ENCODE data around the gene SLC31A2. TPM values are rescaled to one million over a fixed set of nuclear protein-coding genes. Genes with fewer than 3 reads are reported as not detected.

Gene SLC31A2
- total RNA-seq, 2 donors from 2014 or later, result 1.8 to 3.1 TPM

DNA sequence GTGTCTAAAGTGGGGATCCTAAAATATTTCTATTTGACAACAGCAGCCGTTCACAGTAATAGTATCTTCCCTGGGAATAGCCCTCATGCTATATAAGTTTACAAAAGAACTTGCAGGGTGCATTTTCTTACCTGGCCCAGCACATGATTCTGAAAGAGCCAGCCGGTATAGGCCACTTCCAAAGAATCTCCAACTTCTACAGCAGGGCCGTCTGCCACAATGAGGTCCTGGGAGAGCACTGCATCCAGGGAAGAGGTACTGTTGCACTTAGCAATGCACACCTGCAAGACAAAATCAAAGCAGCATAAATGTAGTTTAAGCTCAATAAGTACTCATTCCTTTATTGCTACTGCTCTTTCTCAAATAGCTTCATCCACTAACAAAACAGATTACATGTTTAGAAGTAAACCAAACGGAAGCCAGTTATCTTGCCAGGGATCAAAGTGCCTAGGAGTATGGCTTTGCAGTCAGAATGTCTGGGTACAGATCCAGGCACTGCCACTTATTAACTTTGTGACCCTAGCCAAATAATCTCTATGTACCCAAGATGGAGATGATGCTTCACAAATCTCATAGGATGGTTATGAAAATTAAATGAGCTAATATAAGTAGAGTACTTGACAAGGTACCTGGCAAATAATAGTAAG is 49.0 kb downstream of the SLC31A2 start:
- no peak for DNase-seq
- no peaks in the 10 kb centered on the region for H3K4me1 ChIP-seq (ENCODE audit: control insufficient read depth, insufficient read depth, low read length)
- Mint-ChIP-seq H3K4me3 (no peak overlapping the region), H3K36me3 (ENCODE audit: low read depth) (peaks cover 69% of the 10 kb centered on the region), H3K4me1 (no peaks in the 10 kb centered on the region), H3K27ac (no peak overlapping the region), H3K27me3 (ENCODE audit: insufficient read depth) (no peaks in the 10 kb centered on the region), H3K9me3 (no peaks in the 10 kb centered on the region)
- no peak overlapping the region for H3K4me3 ChIP-seq (ENCODE audit: low read length)
- peaks cover 65% of the 10 kb centered on the region for H3K36me3 ChIP-seq (ENCODE audit: control insufficient read depth, insufficient read depth, low read length)
- no peaks in the 10 kb centered on the region for H3K27me3 ChIP-seq (ENCODE audit: control insufficient read depth, insufficient read depth, low read length, poor library complexity, severe bottlenecking)
- no peak for TF ChIP-seq CTCF (conservative IDR thresholded peaks at IDR 0.05)
- H3K9ac ChIP-seq (ENCODE audit: extremely low read depth, low read length, poor library complexity, severe bottlenecking), result no peak overlapping the region
- 95 to 100% methylated on average over 2 to 4 of the region's 4 CpGs for WGBS, 2 experiments (ENCODE audit: insufficient coverage in 1 of 2, insufficient read length in 1 of 2)
- H3K27ac ChIP-seq (ENCODE audit: low read depth, low read length), result no peak overlapping the region
- H3K9me3 ChIP-seq (ENCODE audit: control insufficient read depth, low read length), result no peaks in the 10 kb centered on the region

DNA sequence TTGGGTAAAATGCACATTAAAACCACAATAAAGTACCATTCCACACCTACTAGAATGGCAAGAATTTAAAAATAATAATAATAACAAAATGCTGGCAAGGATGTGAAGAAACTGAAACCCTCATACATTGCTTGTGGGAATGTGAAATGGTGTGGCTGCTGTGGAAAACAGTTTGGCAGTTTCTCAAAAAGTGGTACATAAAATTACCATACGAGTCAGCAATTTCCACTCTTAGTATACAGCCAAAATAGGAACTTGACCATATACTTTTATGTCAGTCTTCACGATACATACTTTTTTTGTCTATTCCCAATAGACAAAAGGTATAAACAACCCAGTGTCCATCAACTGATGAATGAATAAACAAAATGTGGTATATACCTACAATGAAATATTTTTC is 54.6 kb downstream of the SLC31A2 start:
- Histone ChIP-seq H3K27me3 (ENCODE audit: control insufficient read depth, insufficient read depth, low read length, poor library complexity, severe bottlenecking) (no peaks in the 10 kb centered on the region), H3K9me3 (ENCODE audit: control insufficient read depth, low read length) (no peaks in the 10 kb centered on the region), H3K36me3 (ENCODE audit: control insufficient read depth, insufficient read depth, low read length) (peaks cover 52% of the 10 kb centered on the region), H3K4me1 (ENCODE audit: control insufficient read depth, insufficient read depth, low read length) (peaks cover 9% of the 10 kb centered on the region), H3K27ac (ENCODE audit: low read depth, low read length) (no peak overlapping the region), H3K4me3 (ENCODE audit: low read length) (no peak overlapping the region), H3K9ac (ENCODE audit: extremely low read depth, low read length, poor library complexity, severe bottlenecking) (no peak overlapping the region)
- DNase-seq, result no peak
- peaks cover 8% of the 10 kb centered on the region for H3K4me1 Mint-ChIP-seq
- no peaks in the 10 kb centered on the region for H3K9me3 Mint-ChIP-seq
- TF ChIP-seq CTCF (conservative IDR thresholded peaks at IDR 0.05), result no peak
- no peak overlapping the region for H3K4me3 Mint-ChIP-seq
- WGBS, 2 experiments (ENCODE audit: insufficient coverage in 1 of 2, insufficient read length in 1 of 2), result 86% methylated on average over 2 of the region's 2 CpGs; no CpG with 5 or more reads in 1 of the 2 experiments
- H3K36me3 Mint-ChIP-seq (ENCODE audit: low read depth), result peaks cover 59% of the 10 kb centered on the region
- no peaks in the 10 kb centered on the region for H3K27me3 Mint-ChIP-seq (ENCODE audit: insufficient read depth)
- no peak overlapping the region for H3K27ac Mint-ChIP-seq

- Histone ChIP-seq H3K27ac (ENCODE audit: low read depth, low read length) (no peak overlapping the region), H3K9ac (ENCODE audit: extremely low read depth, low read length, poor library complexity, severe bottlenecking) (no peak overlapping the region), H3K9me3 (ENCODE audit: control insufficient read depth, low read length) (no peaks in the 10 kb centered on the region), H3K4me1 (ENCODE audit: control insufficient read depth, insufficient read depth, low read length) (peaks cover 9% of the 10 kb centered on the region), H3K36me3 (ENCODE audit: control insufficient read depth, insufficient read depth, low read length) (peaks cover 50% of the 10 kb centered on the region), H3K4me3 (ENCODE audit: low read length) (no peak overlapping the region), H3K27me3 (ENCODE audit: control insufficient read depth, insufficient read depth, low read length, poor library complexity, severe bottlenecking) (no peaks in the 10 kb centered on the region)
- no peak overlapping the region for H3K27ac Mint-ChIP-seq
- no peaks in the 10 kb centered on the region for H3K27me3 Mint-ChIP-seq (ENCODE audit: insufficient read depth)
- peaks cover 63% of the 10 kb centered on the region for H3K36me3 Mint-ChIP-seq (ENCODE audit: low read depth)
- no peak overlapping the region for H3K4me3 Mint-ChIP-seq
- H3K9me3 Mint-ChIP-seq, result no peaks in the 10 kb centered on the region
- H3K4me1 Mint-ChIP-seq, result peaks cover 12% of the 10 kb centered on the region
- no peak for DNase-seq
- WGBS, 2 experiments (ENCODE audit: insufficient coverage in 1 of 2, insufficient read length in 1 of 2), result no CpG with 5 or more reads among the region's 1 CpG
- TF ChIP-seq CTCF (conservative IDR thresholded peaks at IDR 0.05), result no peak
These were observed 55.1 kb downstream of the SLC31A2 start for GRCh38 chr9:113205861-113206260.

Data from endodermal cell (in vitro differentiated cells).